Thoracic aorta (tissue), 2 donors: ENCODE results near the gene KCNAB1. TPM values are rescaled to one million over a fixed set of nuclear protein-coding genes. Genes with fewer than 3 reads are reported as not detected.

ENCODE experiments used
- ATAC-seq: fragments of 150-250 bp; one replicate; pipeline ENCODE4 v1.8.0; 2017; ENCODE audit warnings: low read depth; ENCODE audit not compliant: insufficient number of reproducible peaks, low FRiP score
- DNase-seq: peaks from one replicate; pipeline ENCODE4 v3.0.0-alpha.2; 2020; ENCODE audit warnings: low spot score
- H3K27ac ChIP-seq, 2 donors: fragments of 200-600 bp; sonication (generic); 1 replicate in 1 of 2; 2 replicates in 1 of 2; pipeline ENCODE4 v1.5.1; 2016; ENCODE audit warnings: mild to moderate bottlenecking in 2 of 2, moderate library complexity in 2 of 2
- H3K27me3 ChIP-seq: fragments of 200-600 bp; sonication (generic); replicated peaks from 2 replicates; pipeline ENCODE4 v1.6.0; 2016; ENCODE audit warnings: mild to moderate bottlenecking; ENCODE audit not compliant: insufficient read depth
- H3K36me3 ChIP-seq: fragments of 200-600 bp; sonication (generic); one replicate; pipeline ENCODE4 v1.5.1; 2016
- H3K4me1 ChIP-seq, 2 donors: fragments of 200-600 bp; sonication (generic); 1 replicate in 1 of 2; 2 replicates in 1 of 2; pipeline versions ENCODE4 v1.5.1 to v1.6.0; 2016; ENCODE audit warnings: low read depth in 2 of 2, mild to moderate bottlenecking in 1 of 2; ENCODE audit not compliant: control insufficient read depth in 1 of 2
- H3K4me3 ChIP-seq: fragments of 200-600 bp; sonication (generic); 2 replicates; pipeline ENCODE4 v1.5.1; 2016; ENCODE audit warnings: mild to moderate bottlenecking
- H3K9me3 ChIP-seq: fragments of 200-600 bp; sonication (generic); 2 replicates; pipeline ENCODE4 v1.5.1; 2016
- CTCF ChIP-seq: fragments of 200-600 bp; sonication (generic); IDR thresholded peaks from one replicate; pipeline ENCODE4 v1.5.1; 2019; ENCODE audit warnings: antibody characterized with exemption
- total RNA-seq, 2 donors: library from RNA; depleted of rRNA; stranded (reverse); fragments of >200 nt; gene quantifications; one replicate each; pipeline versions ENCODE4 v1.1.0 to v1.2.3, GENCODE V29; 2016

Gene KCNAB1
- total RNA-seq, 2 donors from 2014 or later = 12.2 to 14.2 TPM

DNA sequence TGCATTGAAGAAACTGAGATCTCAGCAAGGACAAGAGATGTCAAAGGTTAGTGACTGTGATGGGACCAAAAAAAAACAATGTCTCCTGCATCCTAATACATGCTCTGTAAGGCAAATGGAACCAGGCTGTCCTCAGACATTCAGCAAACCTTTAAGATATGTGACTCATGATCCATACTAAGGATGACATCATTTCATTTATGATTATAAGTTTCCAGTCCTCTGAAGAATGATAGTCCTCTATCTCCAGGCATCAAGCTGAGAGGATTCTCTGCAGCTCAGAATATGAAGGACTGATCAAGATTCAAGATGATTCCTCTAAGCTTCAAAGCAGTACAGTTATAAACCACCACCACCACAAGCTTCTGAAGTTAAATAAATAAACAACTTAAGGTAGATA, 386.9 kb downstream of the KCNAB1 start:
- H3K36me3 ChIP-seq = no peaks in the 10 kb centered on the region
- peaks cover 3 to 9% of the 10 kb centered on the region in 2 donors for H3K4me1 ChIP-seq
- TF ChIP-seq CTCF = no peak
- H3K27me3 ChIP-seq = no peaks in the 10 kb centered on the region
- no peaks in the 10 kb centered on the region for H3K9me3 ChIP-seq
- H3K4me3 ChIP-seq = no peak overlapping the region
- no peak overlapping the region for H3K27ac ChIP-seq
- ATAC-seq = no peak
- no peak for DNase-seq

DNA sequence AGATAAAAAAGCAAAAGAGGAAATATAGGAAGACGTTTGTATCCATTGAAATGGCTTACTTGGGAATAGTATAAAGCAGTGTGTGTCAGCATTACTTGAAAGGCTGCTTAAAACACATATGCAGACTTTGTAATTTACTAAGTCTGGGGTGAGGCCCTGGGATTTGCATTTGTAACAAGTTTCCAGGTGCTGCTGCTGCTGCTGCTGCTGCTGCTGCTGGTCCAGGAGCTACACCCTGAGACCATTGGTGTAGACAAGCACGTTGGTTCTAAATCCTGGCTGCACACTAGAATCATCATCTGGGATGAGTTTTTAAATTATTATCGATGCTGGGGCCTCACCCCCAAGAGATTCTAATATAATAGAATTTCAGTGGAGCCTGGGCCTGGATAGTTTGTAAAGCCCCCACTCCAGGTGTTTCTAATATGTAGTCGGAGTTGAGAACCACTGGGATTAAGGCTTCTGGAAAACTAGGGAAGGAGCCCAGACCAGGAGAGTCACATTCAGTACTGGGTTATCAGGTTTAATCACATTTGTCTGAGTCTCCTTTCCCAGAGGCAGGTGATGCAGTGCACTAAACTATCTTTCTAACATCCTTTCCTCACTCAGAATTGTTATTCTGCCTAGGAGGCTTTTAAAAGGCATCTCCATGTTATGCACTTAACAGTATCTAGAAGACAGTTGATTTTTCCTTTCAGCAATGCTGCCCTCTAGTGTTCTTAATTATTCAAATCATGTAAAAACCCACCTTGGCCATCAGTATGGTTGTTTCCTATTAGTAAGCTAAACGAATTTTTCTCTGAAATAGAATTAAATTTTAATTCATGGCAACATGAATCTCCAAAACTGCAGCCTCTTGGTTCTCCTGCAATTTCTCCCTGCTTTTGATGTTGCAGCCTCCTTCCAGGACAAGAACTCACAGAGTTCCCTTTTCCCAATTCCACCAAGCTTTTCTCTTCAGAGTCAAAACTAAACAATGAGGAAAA, 389.1 kb downstream of the KCNAB1 start:
- Histone ChIP-seq H3K36me3 (no peaks in the 10 kb centered on the region), H3K9me3 (no peaks in the 10 kb centered on the region), H3K27me3 (no peaks in the 10 kb centered on the region), H3K27ac (no peak overlapping the region), H3K4me3 (no peak overlapping the region), H3K4me1 (no peaks in the 10 kb centered on the region)
- TF ChIP-seq CTCF = peak; percentile 71
- ATAC-seq = peak; percentile 56
- no peak for DNase-seq

DNA sequence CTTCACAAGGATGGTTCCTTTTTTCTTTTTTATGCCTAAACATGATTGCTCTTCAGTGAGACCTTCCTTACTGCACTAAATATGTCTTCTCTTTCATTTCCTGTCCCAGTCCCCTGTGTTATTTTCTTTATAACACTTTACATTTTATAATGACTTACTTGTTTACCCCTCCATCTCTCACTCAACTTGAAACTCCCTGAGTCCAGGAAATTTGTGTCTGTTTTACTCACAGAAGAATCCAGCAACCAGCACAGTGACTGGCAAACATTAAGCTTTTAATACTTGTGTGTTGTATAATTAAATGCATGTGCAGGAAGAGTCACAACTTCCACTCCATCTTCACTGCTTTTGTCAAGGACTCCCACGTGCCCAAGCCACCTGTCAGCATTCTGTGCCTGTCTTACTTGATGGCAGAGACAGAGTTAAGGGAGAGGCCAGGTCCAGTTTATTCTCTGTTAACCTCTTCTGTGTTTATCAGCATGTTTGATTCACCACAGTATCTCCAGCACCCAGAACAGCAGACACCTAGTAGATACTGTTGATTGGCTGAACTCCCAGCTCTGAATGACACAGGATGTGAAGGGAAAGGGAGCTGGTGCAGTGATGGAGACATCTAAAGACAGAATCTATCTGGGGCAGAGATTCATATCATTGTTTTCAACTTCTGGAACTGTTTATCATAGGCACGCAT, 391.8 kb downstream of the KCNAB1 start:
- ATAC-seq (no peak), DNase-seq (no peak)
- Histone ChIP-seq H3K4me1 (peaks cover 11 to 16% of the 10 kb centered on the region in 2 donors), H3K27me3 (no peaks in the 10 kb centered on the region), H3K36me3 (no peaks in the 10 kb centered on the region), H3K4me3 (no peak overlapping the region), H3K27ac (no peak overlapping the region), H3K9me3 (no peaks in the 10 kb centered on the region)
- no peak for TF ChIP-seq CTCF

GRCh38 chr3:156513619-156514018, 393.2 kb downstream of the KCNAB1 start:
- Histone ChIP-seq H3K36me3 (no peaks in the 10 kb centered on the region), H3K4me3 (no peak overlapping the region), H3K27me3 (no peaks in the 10 kb centered on the region), H3K4me1 (peaks cover 11 to 24% of the 10 kb centered on the region in 2 donors), H3K9me3 (no peaks in the 10 kb centered on the region), H3K27ac (no peak overlapping the region)
- DNase-seq = no peak
- ATAC-seq = no peak
- no peak for TF ChIP-seq CTCF

DNA sequence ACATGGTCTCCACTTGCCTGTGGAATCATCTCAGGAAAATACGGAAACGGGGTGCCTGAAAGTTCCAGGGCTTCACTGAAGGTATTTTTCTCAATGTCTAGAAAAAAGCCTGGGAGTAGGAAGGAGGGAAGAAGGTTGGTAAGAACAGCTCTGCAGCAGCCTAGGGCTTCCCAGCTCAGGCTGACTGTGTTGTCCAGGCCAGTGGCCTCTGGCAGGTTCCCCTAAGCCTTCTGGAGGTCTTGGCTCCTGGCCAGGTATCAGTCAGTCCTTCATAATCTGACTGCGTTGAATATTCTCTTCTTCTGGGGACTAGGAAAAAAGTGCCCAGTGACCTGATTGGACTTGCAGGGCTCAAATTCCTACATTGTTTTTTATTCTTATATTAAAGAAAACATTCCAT, 395.9 kb downstream of the KCNAB1 start:
- H3K27ac ChIP-seq = peak overlapping the region; percentile 17 to 34
- no peak for DNase-seq
- no peak overlapping the region for H3K4me3 ChIP-seq
- TF ChIP-seq CTCF = no peak
- H3K36me3 ChIP-seq = no peaks in the 10 kb centered on the region
- no peak for ATAC-seq
- peaks cover 11 to 24% of the 10 kb centered on the region in 2 donors for H3K4me1 ChIP-seq
- H3K27me3 ChIP-seq = no peaks in the 10 kb centered on the region
- no peaks in the 10 kb centered on the region for H3K9me3 ChIP-seq
